Ascending aorta (tissue), 2 donors: ENCODE measurements around the gene ADAMTS2. TPM values are rescaled to one million over a fixed set of nuclear protein-coding genes. Genes with fewer than 3 reads are reported as not detected.

Experiments
- DNase-seq, 2 donors: peaks; one replicate each; pipeline ENCODE4 v3.0.0-alpha.2; 2019; ENCODE audit warnings: low spot score in 2 of 2
- H3K27ac ChIP-seq, 2 donors: fragments of 200-600 bp; sonication (generic); one replicate each; pipeline ENCODE4 v1.5.1; 2016 to 2017; ENCODE audit warnings: mild to moderate bottlenecking in 1 of 2
- H3K27me3 ChIP-seq: fragments of 200-600 bp; sonication (generic); one replicate; pipeline ENCODE4 v1.5.1; 2017
- H3K36me3 ChIP-seq, 2 donors: fragments of 200-600 bp; sonication (generic); one replicate each; pipeline ENCODE4 v1.5.1; 2016
- H3K4me1 ChIP-seq, 2 donors: fragments of 200-600 bp; sonication (generic); one replicate each; pipeline ENCODE4 v1.5.1; 2016 to 2017; ENCODE audit warnings: mild to moderate bottlenecking in 1 of 2
- H3K4me3 ChIP-seq, 2 donors: fragments of 200-600 bp; sonication (generic); one replicate each; pipeline ENCODE4 v1.5.1; 2016 to 2017; ENCODE audit warnings: mild to moderate bottlenecking in 1 of 2
- H3K9me3 ChIP-seq, 2 donors: fragments of 200-600 bp; sonication (generic); one replicate each; pipeline ENCODE4 v1.5.1; 2016
- CTCF ChIP-seq, 3 experiments: fragments of 200-600 bp in 2 of 3; fragments of 450-650 bp in 1 of 3; sonication (generic) in 2 of 3; IDR thresholded peaks; one replicate each; pipeline ENCODE4 v1.5.1; 2016 to 2019; ENCODE audit warnings: antibody characterized with exemption in 3 of 3, mild to moderate bottlenecking in 1 of 3, moderate library complexity in 1 of 3
- intact Hi-C: fragments of 100-400 bp; cut with DNase I; formaldehyde crosslinking; loops from one replicate; pipeline ENCODE4 v1.15.1; 2023
- total RNA-seq: library from RNA; depleted of rRNA; stranded (reverse); fragments of >200 nt; gene quantifications from one replicate; pipeline ENCODE4 v1.1.0, GENCODE V29; 2016

The ADAMTS2 gene
- total RNA-seq, 1 donor from 2014 or later: 51.0 TPM

GRCh38 chr5:179198825-179199224 is 146.4 kb downstream of the ADAMTS2 start:
- no peak for TF ChIP-seq CTCF (IDR thresholded peaks at IDR 0.05)
- Histone ChIP-seq H3K27ac (no peak overlapping the region), H3K27me3 (no peaks in the 10 kb centered on the region), H3K4me1 (no peaks in the 10 kb centered on the region), H3K36me3 (no peaks in the 10 kb centered on the region), H3K4me3 (no peak overlapping the region), H3K9me3 (no peaks in the 10 kb centered on the region)
- no peak for DNase-seq
- intact Hi-C loops: no loop called here

GRCh38 chr5:179196405-179197079 is 148.7 kb downstream of the ADAMTS2 start:
- no peak overlapping the region for H3K4me3 ChIP-seq
- H3K36me3 ChIP-seq: no peaks in the 10 kb centered on the region
- no peaks in the 10 kb centered on the region for H3K4me1 ChIP-seq
- H3K27me3 ChIP-seq: no peaks in the 10 kb centered on the region
- H3K27ac ChIP-seq: no peak overlapping the region
- intact Hi-C loops: no loop called here
- H3K9me3 ChIP-seq: no peaks in the 10 kb centered on the region
- no peak for DNase-seq
- TF ChIP-seq CTCF (IDR thresholded peaks at IDR 0.05): no peak

GRCh38 chr5:179195561-179196404 is 149.5 kb downstream of the ADAMTS2 start:
- Histone ChIP-seq H3K4me1 (no peaks in the 10 kb centered on the region), H3K27me3 (no peaks in the 10 kb centered on the region), H3K4me3 (no peak overlapping the region), H3K36me3 (no peaks in the 10 kb centered on the region), H3K27ac (no peak overlapping the region), H3K9me3 (no peaks in the 10 kb centered on the region)
- intact Hi-C loops: no loop called here
- no peak for DNase-seq
- no peak for TF ChIP-seq CTCF (IDR thresholded peaks at IDR 0.05)

GRCh38 chr5:179194941-179195381 is 150.3 kb downstream of the ADAMTS2 start:
- Histone ChIP-seq H3K4me1 (no peaks in the 10 kb centered on the region), H3K9me3 (no peaks in the 10 kb centered on the region), H3K36me3 (no peaks in the 10 kb centered on the region), H3K4me3 (no peak overlapping the region), H3K27me3 (no peaks in the 10 kb centered on the region), H3K27ac (no peak overlapping the region)
- DNase-seq: no peak
- intact Hi-C loops: no loop called here
- no peak for TF ChIP-seq CTCF (IDR thresholded peaks at IDR 0.05)

- H3K27me3 ChIP-seq: no peaks in the 10 kb centered on the region
- no peak overlapping the region for H3K27ac ChIP-seq
- no peak for DNase-seq
- TF ChIP-seq CTCF (IDR thresholded peaks at IDR 0.05): no peak
- no peak overlapping the region for H3K4me3 ChIP-seq
- H3K4me1 ChIP-seq: no peaks in the 10 kb centered on the region
- no peaks in the 10 kb centered on the region for H3K36me3 ChIP-seq
- intact Hi-C loops: no loop called here
- no peaks in the 10 kb centered on the region for H3K9me3 ChIP-seq
Observed at GRCh38 chr5:179194201-179194910, 150.9 kb downstream of the ADAMTS2 start.
